ENCODE measurements around the gene HS3ST6. TPM values are rescaled to one million over a fixed set of nuclear protein-coding genes. Genes with fewer than 3 reads are reported as not detected.

The HS3ST6 gene
- total RNA-seq, 3 donors from 2014 or later (not counting 1 experiment from before 2014, with no cell fraction given), result not detected

DNA sequence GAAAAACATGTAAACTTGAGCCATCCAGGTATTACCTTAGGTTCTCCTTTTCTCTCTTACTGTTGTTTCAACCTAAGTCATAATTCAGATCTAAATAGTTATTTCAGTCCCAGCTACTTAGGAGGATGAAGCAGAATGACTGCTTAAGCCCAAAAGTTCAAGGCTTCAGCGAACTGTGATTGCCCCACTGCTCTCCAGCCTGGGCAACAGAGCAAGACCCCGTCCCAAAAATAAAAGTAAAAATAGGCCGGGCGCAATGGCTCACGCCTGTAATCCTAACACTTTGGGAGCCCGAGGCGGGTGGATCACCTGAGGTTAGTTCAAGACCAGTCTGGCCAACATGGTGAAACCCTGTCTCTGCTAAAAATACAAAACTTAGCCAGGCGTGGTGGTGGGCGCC lies 55.8 kb downstream of the HS3ST6 start:
- Histone ChIP-seq H3K36me3 (ENCODE audit: control insufficient read depth, insufficient read depth, low read length) (no peaks in the 10 kb centered on the region), H3K4me1 (ENCODE audit: control insufficient read depth, insufficient read depth, low read length) (no peaks in the 10 kb centered on the region), H3K27me3 (ENCODE audit: control insufficient read depth, insufficient read depth, low read length) (peaks cover 5% of the 10 kb centered on the region), H3K27ac (ENCODE audit: low read length) (no peak overlapping the region), H3K9me3 (ENCODE audit: control insufficient read depth, insufficient read depth, low read length) (no peaks in the 10 kb centered on the region), H3K4me3 (ENCODE audit: low read length) (no peak overlapping the region)
- WGBS (ENCODE audit: insufficient coverage), result 85% methylated on average over 9 of the region's 9 CpGs
- H3K36me3 Mint-ChIP-seq, result no peaks in the 10 kb centered on the region
- H3K27me3 Mint-ChIP-seq (ENCODE audit: low read depth in 2 of 2), result peaks cover 36 to 37% of the 10 kb centered on the region in 2 donors
- no peaks in the 10 kb centered on the region for H3K4me1 Mint-ChIP-seq
- no peaks in the 10 kb centered on the region for H3K9me3 Mint-ChIP-seq
- TF ChIP-seq, protein P1, sequence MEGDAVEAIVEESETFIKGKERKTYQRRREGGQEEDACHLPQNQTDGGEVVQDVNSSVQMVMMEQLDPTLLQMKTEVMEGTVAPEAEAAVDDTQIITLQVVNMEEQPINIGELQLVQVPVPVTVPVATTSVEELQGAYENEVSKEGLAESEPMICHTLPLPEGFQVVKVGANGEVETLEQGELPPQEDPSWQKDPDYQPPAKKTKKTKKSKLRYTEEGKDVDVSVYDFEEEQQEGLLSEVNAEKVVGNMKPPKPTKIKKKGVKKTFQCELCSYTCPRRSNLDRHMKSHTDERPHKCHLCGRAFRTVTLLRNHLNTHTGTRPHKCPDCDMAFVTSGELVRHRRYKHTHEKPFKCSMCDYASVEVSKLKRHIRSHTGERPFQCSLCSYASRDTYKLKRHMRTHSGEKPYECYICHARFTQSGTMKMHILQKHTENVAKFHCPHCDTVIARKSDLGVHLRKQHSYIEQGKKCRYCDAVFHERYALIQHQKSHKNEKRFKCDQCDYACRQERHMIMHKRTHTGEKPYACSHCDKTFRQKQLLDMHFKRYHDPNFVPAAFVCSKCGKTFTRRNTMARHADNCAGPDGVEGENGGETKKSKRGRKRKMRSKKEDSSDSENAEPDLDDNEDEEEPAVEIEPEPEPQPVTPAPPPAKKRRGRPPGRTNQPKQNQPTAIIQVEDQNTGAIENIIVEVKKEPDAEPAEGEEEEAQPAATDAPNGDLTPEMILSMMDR (IDR thresholded peaks at IDR 0.05), result no peak
- intact Hi-C loops (cut with micrococcal nuclease), result no loop called here
- H3K4me3 Mint-ChIP-seq, result no peak overlapping the region
- H3K27ac Mint-ChIP-seq, result no peak overlapping the region
- ATAC-seq (no peak), DNase-seq (no peak)

DNA sequence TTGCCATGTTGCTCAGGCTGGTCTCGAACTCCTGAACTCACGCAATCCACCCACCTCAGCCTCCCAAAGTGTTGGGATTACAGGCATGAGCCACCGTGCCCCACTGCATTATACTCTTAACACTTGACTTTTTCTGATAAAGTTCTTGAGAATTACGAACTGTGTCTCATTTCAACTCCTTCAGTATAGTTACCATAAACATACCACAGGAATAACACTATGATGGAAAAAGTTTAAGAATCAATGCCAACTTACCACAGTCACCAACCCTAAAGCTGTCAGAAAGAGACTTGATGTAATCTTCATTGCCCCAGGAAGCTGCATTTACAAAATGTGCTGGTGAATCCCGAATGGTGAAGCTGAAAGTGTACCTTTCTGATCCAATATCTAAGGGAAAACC lies 56.5 kb downstream of the HS3ST6 start:
- H3K9me3 Mint-ChIP-seq, result no peaks in the 10 kb centered on the region
- Histone ChIP-seq H3K27me3 (ENCODE audit: control insufficient read depth, insufficient read depth, low read length) (peaks cover 5% of the 10 kb centered on the region), H3K27ac (ENCODE audit: low read length) (no peak overlapping the region), H3K9me3 (ENCODE audit: control insufficient read depth, insufficient read depth, low read length) (no peaks in the 10 kb centered on the region), H3K4me1 (ENCODE audit: control insufficient read depth, insufficient read depth, low read length) (no peaks in the 10 kb centered on the region), H3K4me3 (ENCODE audit: low read length) (no peak overlapping the region), H3K36me3 (ENCODE audit: control insufficient read depth, insufficient read depth, low read length) (no peaks in the 10 kb centered on the region)
- intact Hi-C loops (cut with micrococcal nuclease), result no loop called here
- TF ChIP-seq, protein P1 (IDR thresholded peaks at IDR 0.05), result no peak
- 82% methylated on average over 5 of the region's 5 CpGs for WGBS (ENCODE audit: insufficient coverage)
- no peaks in the 10 kb centered on the region for H3K4me1 Mint-ChIP-seq
- DNase-seq, result no peak
- no peak overlapping the region for H3K27ac Mint-ChIP-seq
- peaks cover 42 to 44% of the 10 kb centered on the region in 2 donors for H3K27me3 Mint-ChIP-seq (ENCODE audit: low read depth in 2 of 2)
- H3K4me3 Mint-ChIP-seq, result no peak overlapping the region
- ATAC-seq, result no peak
- H3K36me3 Mint-ChIP-seq, result no peaks in the 10 kb centered on the region

Other genes starting within 250 kb of the HS3ST6 start
- 10 to 100 TPM; 12.2 to 28.4 (median 14.2) TPM for gene JPT2, start 240.1 kb downstream of the HS3ST6 start, total RNA-seq
- gene MAPK8IP3, start 212.2 kb downstream of the HS3ST6 start, total RNA-seq, result 100 to 1,000 TPM; 272 to 291 (median 285) TPM
- 10 to 100 TPM; 40.6 to 50.3 (median 46.2) TPM for gene NME3, start 146.9 kb downstream of the HS3ST6 start, total RNA-seq
- 10 to 100 TPM; 30.0 to 33.8 (median 30.1) TPM for gene EME2, start 145.6 kb downstream of the HS3ST6 start, total RNA-seq
- 10 to 100 TPM; 26.5 to 42.0 (median 41.4) TPM for gene MRPS34, start 145.3 kb downstream of the HS3ST6 start, total RNA-seq
- 100 to 1,000 TPM; 100 to 122 (median 110) TPM for gene SPSB3, start 135.8 kb downstream of the HS3ST6 start, total RNA-seq
- gene NUBP2, start 135.5 kb downstream of the HS3ST6 start, total RNA-seq, result 10 to 100 TPM; 39.5 to 51.9 (median 49.4) TPM
- gene IGFALS, start 124.7 kb downstream of the HS3ST6 start, total RNA-seq, result 1 to 10 TPM in 1 of 3 donors, under 1 TPM in 2; 0.47 to 1.1 (median 0.70) TPM
- 10 to 100 TPM; 27.8 to 38.4 (median 37.5) TPM for gene HAGH, start 91.6 kb downstream of the HS3ST6 start, total RNA-seq
- 10 to 100 TPM in 1 of 3 donors, 1 to 10 TPM in 2; 5.3 to 10.6 (median 7.4) TPM for gene FAHD1, start 91.2 kb downstream of the HS3ST6 start, total RNA-seq
- gene MEIOB, start 46.3 kb downstream of the HS3ST6 start, total RNA-seq, result not detected
- gene MSRB1, start 24.8 kb upstream of the HS3ST6 start, total RNA-seq, result 10 to 100 TPM; 10.8 to 19.9 (median 14.8) TPM
- gene RPL3L, start 36.3 kb upstream of the HS3ST6 start, total RNA-seq, result not detected
- 10 to 100 TPM; 54.5 to 61.1 (median 59.5) TPM for gene NDUFB10, start 41.1 kb upstream of the HS3ST6 start, total RNA-seq
- 1,000 to 10,000 TPM; 1,124 to 1,385 (median 1,274) TPM for gene RPS2, start 46.4 kb upstream of the HS3ST6 start, total RNA-seq
- not detected for gene RNF151, start 48.4 kb upstream of the HS3ST6 start, total RNA-seq
- gene TBL3, start 53.6 kb upstream of the HS3ST6 start, total RNA-seq, result 10 to 100 TPM; 25.1 to 28.9 (median 28.1) TPM
- gene NOXO1, start 63.1 kb upstream of the HS3ST6 start, total RNA-seq, result not detected
- 10 to 100 TPM; 23.8 to 29.5 (median 24.6) TPM for gene GFER, start 65.8 kb upstream of the HS3ST6 start, total RNA-seq
- 10 to 100 TPM; 10.3 to 19.3 (median 19.1) TPM for gene SYNGR3, start 71.6 kb upstream of the HS3ST6 start, total RNA-seq
- gene ZNF598, start 91.4 kb upstream of the HS3ST6 start, total RNA-seq, result 10 to 100 TPM; 56.1 to 71.6 (median 58.2) TPM
- gene NPW, start 101.4 kb upstream of the HS3ST6 start, total RNA-seq, result under 1 TPM in 1 of 3 donors, not detected in 2; 0.80 TPM
- gene NHERF2, start 108.5 kb upstream of the HS3ST6 start, total RNA-seq, result 1 to 10 TPM; 4.3 to 7.1 (median 5.6) TPM
- 10 to 100 TPM in 1 of 3 donors, 1 to 10 TPM in 2; 8.7 to 12.9 (median 9.7) TPM for gene NTHL1, start 129.4 kb upstream of the HS3ST6 start, total RNA-seq
- gene TSC2, start 129.6 kb upstream of the HS3ST6 start, total RNA-seq, result 100 to 1,000 TPM; 135 to 197 (median 161) TPM
- 100 to 1,000 TPM in 1 of 3 donors, 10 to 100 TPM in 2; 87.0 to 105 (median 99.1) TPM for gene PKD1, start 217.5 kb upstream of the HS3ST6 start, total RNA-seq
- gene RAB26, start 230.2 kb upstream of the HS3ST6 start, total RNA-seq, result under 1 TPM in 2 of 3 donors, not detected in 1; 0.27 to 0.28 TPM
- 10 to 100 TPM; 29.3 to 39.1 (median 37.3) TPM for gene TRAF7, start 237.4 kb upstream of the HS3ST6 start, total RNA-seq

Measured in natural killer cell (primary cell).